Upper lobe of left lung (tissue), 6 donors: ENCODE measurements around the gene SCFD2. TPM values are rescaled to one million over a fixed set of nuclear protein-coding genes. Genes with fewer than 3 reads are reported as not detected.

Experiments used
- ATAC-seq, 2 donors: fragments of 200-7000 bp; cut with Tn5 transposase; one replicate each; pipeline ENCODE4 v1.9.1; 2022; ENCODE audit warnings: mild to moderate bottlenecking in 2 of 2, moderate library complexity in 2 of 2; ENCODE audit not compliant: low FRiP score in 2 of 2
- DNase-seq, 2 donors: peaks; one replicate each; pipeline ENCODE4 v3.0.0-alpha.2; 2019 to 2020
- H3K27ac ChIP-seq, 4 donors: fragments of 200-600 bp; sonication (generic); one replicate each; pipeline ENCODE4 v1.5.1; 2016 to 2019
- H3K27me3 ChIP-seq, 4 donors: fragments of 200-600 bp; sonication (generic); one replicate each; pipeline ENCODE4 v1.5.1; 2017 to 2019
- H3K36me3 ChIP-seq, 4 donors: fragments of 200-600 bp; sonication (generic); one replicate each; pipeline ENCODE4 v1.5.1; 2016 to 2019
- H3K4me1 ChIP-seq, 4 donors: fragments of 200-600 bp; sonication (generic); one replicate each; pipeline ENCODE4 v1.5.1; 2018 to 2019
- H3K4me3 ChIP-seq, 4 donors: fragments of 200-600 bp; sonication (generic); one replicate each; pipeline ENCODE4 v1.5.1; 2017 to 2019; ENCODE audit warnings: mild to moderate bottlenecking in 2 of 4, moderate library complexity in 1 of 4
- H3K9me3 ChIP-seq, 4 donors: fragments of 200-600 bp; sonication (generic); one replicate each; pipeline ENCODE4 v1.5.1; 2018 to 2019
- EP300 ChIP-seq, 4 donors: sonication (generic); formaldehyde crosslinking; IDR thresholded peaks; one replicate each; pipeline ENCODE4 v1.5.1; 2017; ENCODE audit warnings: antibody characterized with exemption in 4 of 4, control low read depth in 2 of 4
- POLR2A ChIP-seq, 4 donors: fragments of 450-650 bp; IDR thresholded peaks; one replicate each; pipeline ENCODE4 v1.5.1; 2016 to 2017; ENCODE audit warnings: antibody characterized with exemption in 4 of 4, mild to moderate bottlenecking in 2 of 4
- POLR2AphosphoS5 ChIP-seq, 2 donors: sonication (generic); formaldehyde crosslinking; IDR thresholded peaks; one replicate each; pipeline ENCODE4 v1.5.1; 2017; ENCODE audit warnings: antibody characterized with exemption in 2 of 2
- WGBS, 2 donors: methylation state at CpG; one replicate each; pipeline ENCODE4 v1.1.5; 2017 to 2018; 5-methylcytosine and 5-hydroxymethylcytosine counted together
- total RNA-seq, 6 donors: library from RNA; depleted of rRNA in 4 of 6; stranded (reverse); fragments of >200 nt in 4 of 6; gene quantifications; one replicate each; pipeline versions ENCODE4 v1.1.0 to v1.2.1, GENCODE V29; 2016 to 2021
- TF ChIP-seq, protein P1 (sequence below), 6 experiments: fragments of 450-650 bp in 4 of 6; fragments of 200-600 bp in 2 of 6; sonication (generic) in 2 of 6; IDR thresholded peaks; one replicate each; pipeline ENCODE4 v1.5.1; 2016 to 2019; ENCODE audit warnings: antibody characterized with exemption in 6 of 6
- donor health status: DM: no; HTN: no; CAD: no; lungs with moderate emphysema.
- donor health status: DM: no; HTN: yes; CAD: no; lungs with severe emphysema.

The SCFD2 gene
- total RNA-seq, 6 donors from 2014 or later = 15.2 to 33.5 (median 20.0) TPM

DNA sequence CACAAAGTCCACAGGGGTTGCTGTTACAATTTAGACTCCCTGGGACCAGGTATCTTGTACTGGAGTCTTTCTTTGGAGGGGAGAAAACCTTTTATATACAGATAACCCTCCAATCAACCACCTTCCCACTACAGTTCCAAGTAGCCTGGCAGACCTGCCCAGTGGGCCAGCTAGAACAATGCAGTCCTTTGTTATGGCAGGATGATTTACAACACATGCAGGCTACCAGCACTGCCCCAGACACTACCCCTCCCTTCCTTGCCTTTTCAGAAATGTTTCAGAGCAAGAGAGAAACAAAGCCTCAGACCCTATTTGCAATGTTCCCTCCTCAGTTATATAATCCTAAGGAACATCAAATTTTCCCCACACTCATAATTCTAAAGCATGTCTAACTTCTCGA, 492.7 kb downstream of the SCFD2 start:
- ATAC-seq (no peak), DNase-seq (no peak)
- no peak overlapping the region for H3K27ac ChIP-seq
- WGBS, 2 donors = 65 to 66% methylated on average over 1 of the region's 1 CpG
- H3K9me3 ChIP-seq = no peaks in the 10 kb centered on the region
- TF ChIP-seq POLR2AphosphoS5 (IDR thresholded peaks at IDR 0.05) (no peak), EP300 (IDR thresholded peaks at IDR 0.05) (no peak), POLR2A (IDR thresholded peaks at IDR 0.05) (no peak)
- TF ChIP-seq, protein P1, sequence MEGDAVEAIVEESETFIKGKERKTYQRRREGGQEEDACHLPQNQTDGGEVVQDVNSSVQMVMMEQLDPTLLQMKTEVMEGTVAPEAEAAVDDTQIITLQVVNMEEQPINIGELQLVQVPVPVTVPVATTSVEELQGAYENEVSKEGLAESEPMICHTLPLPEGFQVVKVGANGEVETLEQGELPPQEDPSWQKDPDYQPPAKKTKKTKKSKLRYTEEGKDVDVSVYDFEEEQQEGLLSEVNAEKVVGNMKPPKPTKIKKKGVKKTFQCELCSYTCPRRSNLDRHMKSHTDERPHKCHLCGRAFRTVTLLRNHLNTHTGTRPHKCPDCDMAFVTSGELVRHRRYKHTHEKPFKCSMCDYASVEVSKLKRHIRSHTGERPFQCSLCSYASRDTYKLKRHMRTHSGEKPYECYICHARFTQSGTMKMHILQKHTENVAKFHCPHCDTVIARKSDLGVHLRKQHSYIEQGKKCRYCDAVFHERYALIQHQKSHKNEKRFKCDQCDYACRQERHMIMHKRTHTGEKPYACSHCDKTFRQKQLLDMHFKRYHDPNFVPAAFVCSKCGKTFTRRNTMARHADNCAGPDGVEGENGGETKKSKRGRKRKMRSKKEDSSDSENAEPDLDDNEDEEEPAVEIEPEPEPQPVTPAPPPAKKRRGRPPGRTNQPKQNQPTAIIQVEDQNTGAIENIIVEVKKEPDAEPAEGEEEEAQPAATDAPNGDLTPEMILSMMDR (IDR thresholded peaks at IDR 0.05) = no peak
- H3K27me3 ChIP-seq = no peaks in the 10 kb centered on the region
- no peak overlapping the region for H3K4me3 ChIP-seq
- H3K36me3 ChIP-seq = no peaks in the 10 kb centered on the region
- H3K4me1 ChIP-seq = peaks cover 0 to 16% (median 6%) of the 10 kb centered on the region in 4 donors

DNA sequence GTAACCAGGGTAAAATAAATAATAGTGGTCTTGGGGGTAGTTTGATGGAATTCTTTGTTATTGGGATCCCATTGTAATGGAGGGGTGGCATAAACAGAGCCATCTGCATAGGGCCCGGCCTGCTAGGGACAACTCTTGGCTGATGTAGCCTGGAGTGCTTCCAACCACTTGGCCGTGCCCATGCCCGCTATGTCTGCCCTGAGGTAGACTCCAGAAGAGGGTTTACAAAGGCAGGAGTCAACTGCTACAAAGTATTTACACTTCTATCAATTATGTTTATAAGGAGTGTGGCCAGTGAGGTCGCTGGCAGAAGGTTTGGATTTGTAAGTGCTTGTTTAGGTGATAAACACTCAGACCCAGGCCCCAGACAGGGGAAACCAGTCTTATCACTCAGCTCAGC, 495.6 kb downstream of the SCFD2 start:
- no peaks in the 10 kb centered on the region for H3K9me3 ChIP-seq
- TF ChIP-seq POLR2A (IDR thresholded peaks at IDR 0.05) (no peak), POLR2AphosphoS5 (IDR thresholded peaks at IDR 0.05) (no peak), EP300 (IDR thresholded peaks at IDR 0.05) (no peak)
- TF ChIP-seq, protein P1 (IDR thresholded peaks at IDR 0.05) = no peak
- no peaks in the 10 kb centered on the region for H3K27me3 ChIP-seq
- H3K27ac ChIP-seq = no peak overlapping the region
- 62 to 73% methylated on average over 4 of the region's 4 CpGs for WGBS, 2 donors
- peaks cover 0 to 25% (median 11%) of the 10 kb centered on the region in 4 donors for H3K4me1 ChIP-seq
- H3K36me3 ChIP-seq = no peaks in the 10 kb centered on the region
- DNase-seq (no peak), ATAC-seq (no peak)
- H3K4me3 ChIP-seq = no peak overlapping the region

DNA sequence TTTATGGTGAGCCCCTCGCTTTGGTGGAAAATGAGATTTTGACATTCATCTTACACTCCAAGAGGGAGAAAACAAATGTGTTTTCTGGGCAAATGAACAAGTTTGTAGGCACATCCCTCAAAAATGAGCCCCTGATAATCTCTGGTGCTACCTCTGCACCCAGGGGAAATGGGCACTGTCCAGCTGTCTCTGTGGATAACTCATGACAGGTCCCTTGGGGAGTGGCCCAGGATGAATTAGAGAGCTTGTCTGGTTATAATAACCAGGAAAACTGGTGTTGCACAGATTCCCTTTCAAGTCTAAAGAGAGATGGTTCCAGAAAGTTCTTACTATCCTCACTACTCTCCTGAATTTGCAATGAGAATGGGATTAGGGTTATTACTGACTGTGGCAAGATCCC, 496.2 kb downstream of the SCFD2 start:
- Histone ChIP-seq H3K27me3 (no peaks in the 10 kb centered on the region), H3K27ac (no peak overlapping the region), H3K9me3 (no peaks in the 10 kb centered on the region), H3K4me3 (no peak overlapping the region), H3K36me3 (no peaks in the 10 kb centered on the region), H3K4me1 (peaks cover 0 to 29% (median 17%) of the 10 kb centered on the region in 4 donors)
- WGBS, 2 donors = 67% methylated on average over 1 of the region's 1 CpG; no CpG with 5 or more reads in 1 of the 2 donors
- TF ChIP-seq POLR2AphosphoS5 (IDR thresholded peaks at IDR 0.05) = no peak
- TF ChIP-seq POLR2A (IDR thresholded peaks at IDR 0.05) = no peak
- no peak for TF ChIP-seq EP300 (IDR thresholded peaks at IDR 0.05)
- TF ChIP-seq, protein P1 (IDR thresholded peaks at IDR 0.05) = no peak
- no peak for ATAC-seq
- no peak for DNase-seq

DNA sequence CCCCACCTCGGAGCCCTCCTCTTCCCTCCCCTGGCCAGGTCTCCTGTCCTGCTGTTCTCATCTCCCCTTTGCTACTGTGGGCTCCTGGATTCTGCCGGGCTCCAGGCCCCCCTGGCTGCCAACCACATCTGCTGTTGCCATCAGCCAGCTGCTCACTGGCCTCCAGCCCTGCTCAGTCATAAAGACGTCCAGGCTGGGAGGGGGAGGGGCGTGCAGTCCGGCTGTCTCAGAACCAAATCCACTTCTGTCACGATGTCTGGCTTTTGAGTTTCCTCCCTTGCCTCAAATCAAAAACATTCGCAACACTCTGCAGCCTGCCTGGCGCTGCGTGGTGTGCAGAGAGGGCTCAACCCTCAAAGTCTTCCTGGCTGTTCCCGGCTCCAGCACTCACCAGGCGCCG, 496.7 kb downstream of the SCFD2 start:
- Histone ChIP-seq H3K4me1 (peaks cover 0 to 33% (median 19%) of the 10 kb centered on the region in 4 donors), H3K27me3 (no peaks in the 10 kb centered on the region), H3K27ac (peak overlapping the region in 1 of 4 donors; percentile 3), H3K36me3 (no peaks in the 10 kb centered on the region), H3K4me3 (no peak overlapping the region), H3K9me3 (no peaks in the 10 kb centered on the region)
- DNase-seq (peak in 1 of 2 donors; percentile 72), ATAC-seq (peak in 1 of 2 donors; percentile 47)
- 65 to 76% methylated on average over 5 to 12 of the region's 12 CpGs for WGBS, 2 donors
- TF ChIP-seq POLR2AphosphoS5 (IDR thresholded peaks at IDR 0.05) (peak in 1 of 2 donors; percentile 39), EP300 (IDR thresholded peaks at IDR 0.05) (no peak)
- TF ChIP-seq, protein P1 (IDR thresholded peaks at IDR 0.05) = no peak

DNA sequence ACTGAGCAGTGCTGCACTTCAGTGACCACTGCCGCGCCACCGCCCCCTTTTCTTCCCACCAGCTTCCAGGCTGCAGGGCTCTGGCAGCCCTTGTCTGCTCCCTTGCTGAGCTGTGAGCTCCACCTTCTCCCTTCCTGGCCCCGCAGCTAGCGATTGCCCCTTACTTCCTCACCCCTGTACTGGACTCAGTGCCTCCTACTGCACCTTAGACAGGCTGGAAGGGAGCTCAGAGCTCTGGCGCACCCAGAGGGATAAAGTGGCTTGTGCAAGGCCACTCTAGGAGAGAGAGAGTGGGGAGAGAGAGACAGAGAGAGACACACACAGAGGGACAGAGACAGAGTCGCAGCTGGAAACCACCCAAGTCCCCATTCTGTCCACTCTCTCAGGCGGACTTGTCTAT, 497.7 kb downstream of the SCFD2 start:
- Histone ChIP-seq H3K27me3 (no peaks in the 10 kb centered on the region), H3K4me3 (no peak overlapping the region), H3K27ac (no peak overlapping the region), H3K36me3 (no peaks in the 10 kb centered on the region), H3K9me3 (no peaks in the 10 kb centered on the region), H3K4me1 (peaks cover 0 to 29% (median 17%) of the 10 kb centered on the region in 4 donors)
- TF ChIP-seq EP300 (IDR thresholded peaks at IDR 0.05) (no peak), POLR2AphosphoS5 (IDR thresholded peaks at IDR 0.05) (no peak), POLR2A (IDR thresholded peaks at IDR 0.05) (no peak)
- TF ChIP-seq, protein P1 (IDR thresholded peaks at IDR 0.05) = no peak
- ATAC-seq (peak in 1 of 2 donors; percentile 64), DNase-seq (peak; percentile 34 to 35)
- WGBS, 2 donors = 62 to 65% methylated on average over 8 of the region's 8 CpGs
